ENCODE results near the gene BABAM2. TPM values are rescaled to one million over a fixed set of nuclear protein-coding genes. Genes with fewer than 3 reads are reported as not detected.

Gene BABAM2
- polyA plus RNA-seq, 4 donors = 30.1 to 59.3 (median 55.6) TPM

DNA sequence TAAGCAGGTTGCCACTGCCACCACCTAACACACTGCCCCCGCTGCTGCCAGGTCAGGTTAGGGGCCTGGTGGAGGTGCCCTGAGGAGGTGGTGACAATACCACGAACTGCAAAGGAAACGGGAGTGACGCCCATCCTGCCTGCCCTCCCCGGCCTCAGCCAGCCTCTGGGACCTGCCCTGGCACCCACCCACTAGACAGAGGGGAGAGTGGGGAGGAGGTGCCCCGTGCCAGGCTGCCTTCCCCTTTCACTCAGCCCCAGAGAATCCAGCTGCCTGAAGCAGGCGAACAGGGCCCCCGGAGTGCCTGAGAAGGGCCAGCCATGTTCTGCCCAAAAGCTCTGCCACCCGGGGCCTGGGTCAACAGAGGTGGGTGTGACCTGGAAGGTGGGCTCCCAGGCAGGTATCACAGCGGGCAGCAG, 457.6 kb downstream of the BABAM2 start:
- DNase-seq (ENCODE audit: low read depth in 4 of 4, low spot score in 3 of 4) = no peak

DNA sequence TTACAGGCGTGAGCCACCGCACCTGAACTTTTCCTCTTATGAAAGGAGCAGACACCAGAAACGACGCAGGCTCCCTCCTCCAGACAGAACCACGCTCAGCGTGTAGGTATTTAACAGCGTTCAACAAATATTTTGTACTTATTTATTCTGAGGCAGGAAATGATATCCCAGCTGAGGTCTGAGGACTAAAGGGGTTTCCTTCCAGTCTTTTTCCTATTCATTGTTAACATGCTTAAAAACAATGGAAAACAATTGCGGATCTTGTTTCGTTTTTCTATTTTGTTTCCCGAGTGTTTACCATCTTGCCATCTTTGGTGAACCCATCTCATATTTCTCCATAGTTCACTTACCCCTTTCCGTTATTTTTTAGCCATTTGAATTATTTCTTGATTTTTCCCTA, 458.4 kb downstream of the BABAM2 start:
- DNase-seq (ENCODE audit: low read depth in 4 of 4, low spot score in 3 of 4) = no peak

- DNase-seq (ENCODE audit: low read depth in 4 of 4, low spot score in 3 of 4) = no peak
These were observed 459.1 kb downstream of the BABAM2 start for GRCh38 chr2:28349546-28350165.

- DNase-seq (ENCODE audit: low read depth in 4 of 4, low spot score in 3 of 4) = no peak
These were observed 459.7 kb downstream of the BABAM2 start for GRCh38 chr2:28350196-28350595.

GRCh38 chr2:28350791-28351285, 460.3 kb downstream of the BABAM2 start:
- DNase-seq (ENCODE audit: low read depth in 4 of 4, low spot score in 3 of 4) = no peak

GRCh38 chr2:28351621-28352020, 461.1 kb downstream of the BABAM2 start:
- no peak for DNase-seq (ENCODE audit: low read depth in 4 of 4, low spot score in 3 of 4)

DNA sequence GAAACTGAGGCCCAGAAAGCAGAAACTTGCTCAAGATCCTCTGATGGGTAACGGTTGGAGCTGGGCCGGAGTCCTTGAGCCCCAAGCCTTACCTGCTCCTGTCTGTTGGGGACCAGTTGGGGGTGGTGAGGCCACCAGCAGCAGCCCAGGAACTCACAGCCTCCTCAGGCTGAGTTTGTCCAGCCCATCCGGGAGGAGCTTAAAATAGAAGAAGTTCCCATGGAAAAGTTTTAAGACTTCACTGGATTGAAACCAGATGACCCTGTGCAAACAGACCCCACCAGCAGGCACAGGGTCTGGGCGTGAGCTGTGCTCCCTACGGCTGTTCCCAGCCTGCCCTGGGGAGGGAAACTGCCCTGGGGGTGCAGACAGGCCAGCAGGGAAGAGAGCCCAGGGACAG, 461.6 kb downstream of the BABAM2 start:
- no peak for DNase-seq (ENCODE audit: low read depth in 4 of 4, low spot score in 3 of 4)

DNA sequence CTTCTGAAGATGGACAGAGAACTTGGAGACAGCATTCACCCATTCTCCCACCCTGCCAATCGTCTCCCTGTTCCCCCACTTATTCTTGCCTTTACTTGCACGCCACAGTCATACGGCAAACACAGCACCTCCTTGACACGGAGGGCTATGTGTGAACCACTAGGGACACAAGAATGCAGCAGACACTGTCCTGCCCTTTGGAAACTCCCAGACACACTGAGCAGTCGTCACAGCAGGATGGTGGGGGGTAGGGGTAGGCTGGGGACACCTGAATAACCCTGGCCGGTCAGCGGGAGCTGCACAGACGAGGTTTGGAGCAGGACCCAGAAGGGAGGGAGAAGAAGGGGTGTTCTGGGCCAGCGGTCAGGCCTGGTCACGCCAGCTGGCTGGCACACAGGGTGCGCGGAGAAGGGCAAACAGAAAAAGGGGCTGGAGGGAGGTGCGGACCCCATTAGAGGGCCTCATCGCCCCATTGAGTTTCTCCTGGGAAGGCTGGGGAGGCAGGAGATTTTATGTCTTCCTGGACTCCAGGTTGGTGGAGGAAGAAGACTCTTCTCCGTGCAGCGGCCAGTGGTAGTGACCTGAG, 462.2 kb downstream of the BABAM2 start:
- no peak for DNase-seq (ENCODE audit: low read depth in 4 of 4, low spot score in 3 of 4)

DNA sequence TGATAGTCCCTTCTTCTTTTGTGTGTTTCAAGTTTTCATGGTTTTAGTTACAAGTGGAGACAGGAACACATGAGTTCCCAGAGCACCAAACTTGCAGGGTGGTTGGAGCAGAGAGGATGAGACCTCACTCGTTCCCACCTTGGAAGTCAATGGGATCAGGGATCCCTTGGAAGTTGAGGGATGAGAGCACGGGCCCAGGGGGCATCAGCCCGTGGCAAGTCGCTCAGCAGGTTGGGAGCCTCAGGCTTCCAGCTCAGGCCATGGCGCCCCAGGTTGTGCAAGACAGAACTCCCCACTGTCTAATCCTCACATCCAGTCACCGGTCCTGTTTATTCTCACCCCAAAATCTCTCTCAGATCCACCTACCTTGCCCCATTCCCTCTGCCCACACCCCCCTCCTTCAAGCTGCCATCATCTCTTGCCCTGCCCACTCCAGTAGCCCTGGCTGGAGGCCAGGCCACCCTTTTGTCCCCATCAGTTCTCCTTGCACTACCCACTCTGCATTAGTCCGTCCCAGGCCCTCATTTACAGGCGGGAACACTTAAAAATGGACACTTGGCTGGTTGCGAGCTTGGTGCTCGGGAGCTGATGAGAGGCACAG, 464.5 kb downstream of the BABAM2 start:
- no peak for DNase-seq (ENCODE audit: low read depth in 4 of 4, low spot score in 3 of 4)

- DNase-seq (ENCODE audit: low read depth in 4 of 4, low spot score in 3 of 4) = no peak
These were observed 465.1 kb downstream of the BABAM2 start for GRCh38 chr2:28355521-28356094.

DNA sequence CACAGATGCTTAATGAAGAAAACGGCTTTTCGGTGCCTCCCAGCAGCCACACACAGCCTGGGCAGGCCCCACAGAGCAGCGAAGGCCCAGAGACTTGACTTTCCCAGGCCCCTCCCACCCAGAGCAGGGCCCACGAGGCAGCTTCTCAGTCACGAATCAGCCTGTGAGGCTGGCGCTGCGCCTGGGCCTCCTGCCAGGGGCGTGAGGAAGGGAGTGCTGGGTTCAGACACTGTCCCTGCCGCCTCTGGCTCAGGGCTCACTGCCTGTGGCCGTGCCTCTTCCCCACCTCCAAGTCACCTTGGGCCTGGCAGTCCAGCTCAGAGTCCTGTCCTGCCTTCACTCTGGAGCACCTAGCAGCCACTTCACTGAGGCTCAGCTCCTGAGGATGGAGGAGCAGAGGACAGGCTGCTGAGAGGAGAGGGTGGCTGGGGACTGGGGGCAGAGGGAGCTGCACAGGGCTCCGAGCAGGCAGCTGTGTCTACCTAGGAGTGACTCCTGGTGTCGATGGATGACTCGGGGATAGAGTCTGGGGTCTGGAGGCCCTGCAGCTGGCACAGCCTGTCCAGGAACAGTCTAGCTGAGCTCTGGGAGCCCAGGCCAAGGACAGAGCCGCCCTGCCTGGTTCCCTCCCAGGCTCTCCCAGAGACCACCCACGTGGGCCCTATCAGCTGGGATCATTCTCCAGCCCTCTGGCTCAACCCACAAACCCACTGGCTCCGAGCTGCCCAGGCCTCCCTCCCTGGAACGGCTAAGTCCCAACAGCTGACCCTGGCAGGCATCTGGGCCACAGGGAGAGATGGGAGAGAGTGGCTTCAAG, 465.8 kb downstream of the BABAM2 start:
- peak in 1 of 4 donors; percentile 42 for DNase-seq (ENCODE audit: low read depth in 4 of 4, low spot score in 3 of 4)

DNA sequence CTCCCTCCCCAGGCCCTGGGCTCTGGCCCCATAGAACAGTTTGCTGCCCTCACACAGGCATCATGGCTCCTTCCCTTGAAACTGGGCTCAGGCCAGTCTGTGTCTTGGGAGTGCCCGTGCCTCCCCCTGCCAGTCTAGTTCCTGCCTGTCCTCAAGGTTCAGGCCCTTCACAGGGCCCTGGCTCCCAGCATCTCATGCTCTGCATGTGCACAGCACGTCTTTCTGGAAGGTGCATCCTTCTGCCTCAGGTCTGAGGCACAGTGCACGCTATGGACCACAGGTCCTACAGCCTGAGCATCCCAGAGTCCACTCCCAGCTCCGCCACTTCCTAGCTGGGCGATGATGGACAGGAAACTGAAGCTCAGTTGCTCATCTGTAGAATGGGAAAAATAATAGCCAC, 466.5 kb downstream of the BABAM2 start:
- no peak for DNase-seq (ENCODE audit: low read depth in 4 of 4, low spot score in 3 of 4)

- no peak for DNase-seq (ENCODE audit: low read depth in 4 of 4, low spot score in 3 of 4)
These were observed 467.6 kb downstream of the BABAM2 start for GRCh38 chr2:28357948-28358667.

- DNase-seq (ENCODE audit: low read depth in 4 of 4, low spot score in 3 of 4) = no peak
These were observed 468.2 kb downstream of the BABAM2 start for GRCh38 chr2:28358668-28359201.

DNA sequence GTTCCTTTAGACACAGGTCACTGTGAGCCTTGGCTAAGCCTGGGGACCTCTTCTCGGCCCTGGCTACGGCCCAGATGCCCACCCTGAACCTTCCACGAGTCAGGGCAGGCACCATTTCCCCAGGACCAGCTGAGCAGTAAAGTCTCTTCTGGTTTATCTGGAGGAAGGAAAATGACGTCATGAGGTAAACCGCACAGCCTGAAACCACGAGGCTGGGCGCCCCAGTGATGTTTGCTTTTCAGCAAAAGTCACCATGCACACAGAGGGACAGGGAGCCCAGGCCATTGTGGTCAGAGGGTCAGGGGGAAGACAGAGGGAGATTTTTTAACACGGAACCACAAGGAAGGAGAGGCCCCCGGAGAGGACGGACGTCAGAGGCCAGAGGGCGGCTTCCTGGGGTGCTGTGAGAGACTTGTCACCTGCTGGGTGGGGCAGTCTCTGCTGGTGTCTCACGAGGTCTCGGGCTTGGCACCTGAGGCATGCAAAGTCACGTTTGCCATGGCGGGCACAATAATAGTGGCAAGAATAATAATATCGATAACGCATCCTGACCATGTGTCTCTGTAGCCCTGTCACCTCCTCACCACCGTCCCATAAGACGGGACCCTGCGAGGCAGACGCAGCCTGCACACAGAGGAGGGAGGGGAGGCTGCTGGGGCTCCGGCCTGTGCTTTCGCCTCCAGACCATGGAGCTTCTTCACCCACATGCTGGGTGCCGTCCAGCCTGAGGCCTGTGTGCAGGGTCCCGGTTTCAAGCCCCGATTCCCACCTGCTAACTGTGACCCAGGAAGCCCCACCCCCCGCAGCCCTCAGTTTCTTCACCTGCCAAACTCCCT, 468.9 kb downstream of the BABAM2 start:
- no peak for DNase-seq (ENCODE audit: low read depth in 4 of 4, low spot score in 3 of 4)

GRCh38 chr2:28360058-28360717, 469.7 kb downstream of the BABAM2 start:
- no peak for DNase-seq (ENCODE audit: low read depth in 4 of 4, low spot score in 3 of 4)

GRCh38 chr2:28360718-28361293, 470.3 kb downstream of the BABAM2 start:
- DNase-seq (ENCODE audit: low read depth in 4 of 4, low spot score in 3 of 4) = no peak

DNA sequence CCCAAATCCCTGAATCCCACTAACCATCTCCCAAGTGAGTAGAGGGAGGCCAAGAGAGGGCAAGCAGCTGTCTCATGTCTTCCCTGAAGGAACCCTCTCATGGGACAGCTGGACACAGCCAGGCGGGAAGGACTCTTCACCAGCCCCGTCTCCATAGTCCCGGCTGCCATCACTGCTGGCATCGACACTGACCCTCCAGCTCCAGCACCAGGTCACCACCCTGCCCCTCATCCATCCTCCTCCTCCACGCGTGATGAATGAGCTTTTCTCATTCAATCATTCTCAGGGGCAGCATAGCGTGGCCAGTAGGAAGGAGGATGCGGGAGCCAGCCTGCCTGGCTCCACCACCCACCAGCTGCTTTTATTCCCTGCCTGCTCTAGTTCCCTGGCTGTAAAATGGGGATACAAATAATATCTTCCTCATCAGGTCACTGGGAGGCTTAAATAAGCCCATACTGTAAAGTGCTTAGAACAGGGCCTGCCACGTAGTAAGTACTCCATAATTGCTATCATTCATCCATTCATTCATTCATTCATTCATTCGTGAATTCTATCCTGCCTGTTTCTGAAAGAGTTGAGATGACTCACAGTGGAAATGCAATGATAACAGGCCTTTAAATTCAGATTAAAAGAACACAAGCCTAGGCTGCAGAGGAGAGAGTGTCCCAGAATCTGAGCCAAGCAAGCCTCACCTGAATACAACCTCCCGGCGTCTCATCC, 471.6 kb downstream of the BABAM2 start:
- no peak for DNase-seq (ENCODE audit: low read depth in 4 of 4, low spot score in 3 of 4)

All from left renal pelvis (tissue), 4 donors.